Fibroblast of peridontal ligament (primary cell): ENCODE measurements around the gene GALNT17.
"Not testable (repeated sequence)": the region's sequence is repeated elsewhere in the genome, so short reads cannot be mapped to it uniquely, and the experiment has no call there.

ENCODE experiments used
- DNase-seq: peaks from one replicate; pipeline ENCODE4 v3.0.0-alpha.2; 2010; ENCODE audit errors: extremely low read depth

The GALNT17 gene

DNA sequence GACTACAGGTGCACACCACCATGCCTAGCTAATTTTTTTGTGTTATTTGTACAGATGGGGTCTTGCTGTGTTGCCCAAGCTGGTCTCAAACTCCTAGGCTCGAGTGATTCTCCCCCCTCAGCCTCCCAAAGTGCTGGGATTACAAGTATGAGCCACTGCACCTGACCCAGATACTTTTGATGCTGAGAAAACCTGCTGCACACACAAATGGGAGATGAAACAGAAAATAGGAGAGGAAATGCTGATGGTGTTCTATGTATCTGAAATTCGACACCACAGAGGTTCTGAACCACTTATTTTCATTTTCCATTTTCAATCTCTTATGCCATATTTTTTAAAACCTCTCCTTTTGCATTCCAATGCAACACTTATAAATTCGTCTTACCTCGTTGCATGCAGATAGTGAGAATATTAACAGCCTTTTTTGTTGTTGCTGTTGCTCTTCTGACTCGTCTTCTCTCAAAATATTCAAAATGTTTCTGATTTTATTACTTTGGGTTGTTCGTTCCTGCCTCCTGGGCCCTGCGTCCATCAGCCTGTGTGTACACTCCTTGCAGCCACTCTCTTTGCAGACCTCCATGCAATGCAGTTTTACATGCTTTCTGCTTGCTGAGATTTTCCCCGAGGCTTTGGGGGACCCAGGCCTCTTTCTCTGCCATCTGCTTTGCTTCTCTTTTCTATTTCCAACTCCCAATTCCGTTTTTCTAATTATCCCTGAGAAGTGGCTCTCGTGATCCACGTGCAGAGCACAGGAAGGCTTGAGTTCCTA lies 556.1 kb downstream of the GALNT17 start:
- no peak for DNase-seq

DNA sequence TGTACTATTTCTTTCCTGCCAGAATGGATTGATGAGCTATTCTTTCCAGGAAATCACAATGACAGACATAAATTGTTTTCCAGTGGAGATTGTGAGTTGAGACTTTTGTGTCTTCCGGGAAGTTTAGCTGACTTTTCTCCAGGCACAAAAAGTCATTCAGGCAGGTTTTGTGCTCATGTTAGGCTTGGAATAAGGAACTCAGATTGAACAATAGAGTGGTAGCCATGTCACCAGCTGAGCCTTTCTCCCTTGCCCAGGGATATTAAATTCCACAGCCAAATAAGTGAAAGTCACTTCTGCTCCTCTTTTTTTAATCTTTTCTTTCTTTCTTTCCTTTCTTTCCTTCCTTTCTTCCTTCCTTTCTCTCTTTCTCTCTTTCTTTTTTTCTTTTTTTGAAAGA lies 559.6 kb downstream of the GALNT17 start:
- DNase-seq = no peak

DNA sequence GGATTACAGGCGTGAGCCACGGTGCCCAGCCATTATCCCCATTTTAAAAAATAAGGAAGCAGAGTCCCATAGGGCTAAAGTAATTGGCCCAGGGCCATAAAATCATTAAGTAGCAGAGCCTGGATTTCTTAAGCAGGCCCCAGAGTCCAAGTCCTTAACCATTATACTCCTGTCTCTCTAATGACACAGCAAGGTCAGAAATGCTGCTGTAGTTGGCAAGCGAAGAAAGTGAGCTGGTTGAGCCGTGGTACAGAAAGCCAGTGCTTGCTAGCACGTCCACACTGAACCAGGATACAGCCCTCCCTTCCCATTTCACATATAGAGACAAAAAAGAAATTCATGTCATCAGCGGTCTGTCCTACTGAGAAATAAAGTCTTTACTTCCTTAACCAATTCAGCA lies 562.7 kb downstream of the GALNT17 start:
- DNase-seq = no peak

DNA sequence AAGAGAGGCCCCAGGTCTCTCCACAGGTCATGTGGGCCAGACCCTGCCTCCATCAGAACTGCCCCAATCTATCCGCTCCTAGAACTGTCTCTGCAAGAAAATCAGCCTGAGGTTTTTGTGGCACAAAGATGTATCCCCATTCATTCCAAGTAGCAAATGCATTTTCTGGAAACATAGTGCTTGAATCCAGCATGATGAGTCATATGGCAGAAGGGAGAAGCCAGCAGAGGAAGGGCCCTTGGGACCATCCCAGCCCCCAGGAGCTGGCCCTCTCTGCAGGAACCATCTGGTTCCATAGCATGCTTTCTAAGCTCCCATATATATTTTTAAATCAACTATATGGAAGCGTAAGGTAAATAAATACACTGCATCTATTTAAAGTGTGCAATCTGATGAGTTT lies 563.2 kb downstream of the GALNT17 start:
- no peak for DNase-seq

DNA sequence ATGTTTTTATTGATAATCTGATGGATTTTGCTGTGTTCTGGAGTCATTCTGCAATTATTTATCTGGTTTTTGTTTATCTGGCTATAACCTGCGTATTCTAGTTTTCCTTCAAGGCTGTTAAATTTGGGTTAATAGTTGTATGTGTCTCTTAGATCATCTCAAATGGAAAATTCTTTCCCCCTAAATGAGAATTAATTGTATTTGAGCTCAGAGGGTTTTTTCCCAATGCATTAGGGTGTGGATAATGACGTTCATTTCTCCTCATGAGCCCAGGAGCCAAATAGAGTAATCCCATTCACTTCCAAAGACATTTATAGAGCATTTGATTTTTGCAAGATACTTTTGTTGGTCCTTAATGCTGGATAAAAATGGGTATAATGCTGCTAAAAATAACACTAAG lies 564.6 kb downstream of the GALNT17 start:
- DNase-seq = no peak

DNA sequence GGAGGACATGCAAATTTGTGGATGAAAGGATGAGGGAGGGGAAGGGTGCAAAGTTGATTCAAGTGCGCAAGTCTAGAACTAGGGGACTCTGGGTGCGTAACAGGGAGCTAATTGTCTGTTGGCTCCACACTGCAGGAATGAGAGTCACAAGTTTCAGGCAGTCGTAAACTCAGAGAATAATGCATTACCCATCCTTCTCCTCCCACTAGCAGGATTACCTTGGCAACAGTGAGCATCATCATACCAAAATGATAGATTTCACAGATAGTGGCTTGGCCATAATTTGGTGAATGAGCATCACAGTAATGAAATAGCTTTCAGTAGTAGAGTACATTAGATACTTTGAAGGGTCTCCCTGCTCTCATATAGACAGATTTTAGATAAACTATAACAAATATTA lies 565.5 kb downstream of the GALNT17 start:
- DNase-seq = no peak

DNA sequence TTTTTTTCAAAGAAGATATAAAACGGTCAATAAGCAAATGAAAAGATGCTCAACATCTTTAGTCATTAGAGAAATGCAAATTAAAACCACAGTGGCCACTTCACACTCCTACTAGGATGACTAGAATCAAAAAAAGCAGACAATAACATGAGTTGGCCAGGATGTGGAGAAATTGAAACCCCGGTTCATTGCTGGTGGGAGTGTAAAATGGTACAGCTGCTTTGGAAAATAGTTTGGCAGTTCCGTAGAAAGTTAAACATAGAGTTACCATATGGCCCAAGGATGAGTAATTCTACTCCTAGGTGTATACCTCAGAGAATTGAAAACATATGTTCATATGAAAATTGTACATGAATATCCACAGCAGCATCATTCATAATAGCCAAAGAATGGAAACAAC lies 573.3 kb downstream of the GALNT17 start:
- no peak for DNase-seq

DNA sequence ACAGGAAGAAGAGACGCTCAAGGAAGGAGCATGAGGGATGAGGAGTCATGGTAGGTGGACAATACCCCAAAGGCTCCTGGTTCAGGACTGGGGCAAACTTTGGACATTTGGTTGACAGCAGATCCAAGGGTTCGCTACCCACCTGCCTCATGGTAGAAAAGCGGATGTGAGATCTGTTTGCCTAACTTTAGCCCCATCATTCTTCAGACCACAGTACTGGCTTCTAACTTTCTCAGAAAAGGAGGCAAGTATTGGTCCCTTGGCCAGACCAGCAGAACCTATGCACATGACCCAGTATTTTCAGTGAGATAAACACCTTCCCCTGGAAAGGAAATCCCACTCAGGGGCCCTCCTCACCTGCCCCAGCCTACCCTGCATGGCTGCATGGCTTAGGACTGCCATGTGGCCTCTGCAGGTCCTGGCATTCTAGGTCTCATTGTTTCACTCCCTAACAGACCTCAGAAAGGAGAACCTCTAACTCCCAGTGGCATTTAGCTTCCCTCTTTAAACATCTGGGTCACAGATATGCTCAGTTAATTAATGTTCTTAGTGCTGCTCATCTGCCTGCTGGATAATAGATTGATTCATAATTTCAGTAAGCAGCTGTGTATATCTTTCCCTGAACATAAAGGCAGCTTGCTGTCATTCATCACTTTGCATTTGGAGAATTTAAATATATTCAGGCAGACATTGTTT lies 574.1 kb downstream of the GALNT17 start:
- DNase-seq = no peak

DNA sequence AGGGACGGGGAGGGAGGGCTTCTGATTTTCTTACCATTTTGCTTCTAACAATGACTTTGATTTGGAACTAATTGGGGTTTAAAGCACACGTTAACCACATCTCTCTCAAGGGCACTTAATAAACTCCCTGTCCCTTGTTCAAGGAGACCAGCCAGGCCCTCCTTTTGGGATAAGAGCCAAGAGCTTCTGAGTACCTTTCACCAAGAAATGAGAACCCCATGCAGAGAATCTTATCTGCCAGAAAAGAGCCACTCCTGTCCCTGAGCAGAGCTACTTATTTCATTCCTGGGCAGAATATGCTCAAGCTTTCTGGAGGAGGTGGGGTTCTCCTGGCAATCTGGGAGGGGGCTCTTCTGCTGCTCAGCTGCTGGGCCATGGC lies 574.6 kb downstream of the GALNT17 start:
- no peak for DNase-seq

DNA sequence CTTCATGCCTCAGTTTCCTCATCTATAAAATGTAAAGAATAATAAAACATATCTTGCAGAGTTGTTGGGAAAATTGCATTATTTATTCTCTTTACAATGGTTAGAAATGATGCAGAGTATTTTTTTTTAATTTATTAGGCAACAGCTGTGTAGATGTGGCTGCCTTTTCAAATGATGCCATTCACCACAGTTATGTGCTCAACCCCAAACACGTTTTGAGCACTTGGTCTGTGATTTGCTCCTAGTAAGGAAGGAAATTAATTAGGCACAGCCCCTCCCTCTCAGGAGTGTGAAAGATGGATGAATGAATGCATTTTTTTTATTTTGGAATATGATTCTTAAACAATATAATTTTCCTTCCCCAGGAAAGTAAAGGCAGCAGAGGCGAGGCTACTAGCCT lies 575.1 kb downstream of the GALNT17 start:
- DNase-seq = no peak

DNA sequence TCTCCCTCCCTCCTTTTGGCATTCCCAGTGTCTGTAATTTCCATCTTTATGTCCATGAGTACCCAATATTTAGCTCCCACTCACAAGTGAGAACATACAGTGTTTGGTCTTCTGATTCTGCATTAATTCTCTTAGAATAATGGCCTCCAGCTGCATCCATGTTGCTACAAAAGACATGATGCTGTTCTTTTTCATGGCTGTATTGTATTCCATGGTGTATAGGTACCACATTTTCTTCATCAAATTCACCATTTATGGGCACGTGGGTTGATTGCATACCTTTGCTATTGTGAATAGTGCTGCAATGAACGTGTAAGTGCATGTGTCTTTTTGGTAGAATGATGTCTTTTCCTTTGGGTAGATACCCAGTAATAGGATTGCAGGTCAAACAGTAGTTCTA lies 576.8 kb downstream of the GALNT17 start:
- DNase-seq = no peak

DNA sequence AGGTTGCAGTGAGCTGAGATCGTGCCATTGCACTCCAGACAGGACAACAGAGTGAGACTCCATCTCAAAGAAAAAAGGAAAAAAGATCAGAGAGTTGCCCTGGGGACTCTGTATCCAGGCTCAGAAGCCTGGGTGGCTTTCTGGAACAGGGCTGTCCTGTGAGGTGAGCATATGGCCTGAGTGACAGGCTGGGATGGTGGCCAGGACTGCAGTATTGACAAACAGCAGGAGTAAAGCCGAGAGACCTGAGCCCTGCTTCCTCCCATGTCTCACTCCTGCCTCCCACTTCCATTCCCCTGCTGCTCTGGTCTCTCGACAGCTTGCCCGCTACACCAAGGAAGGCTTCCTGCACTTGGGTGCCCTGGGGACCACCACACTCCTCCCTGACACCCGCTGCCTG lies 578.5 kb downstream of the GALNT17 start:
- no peak for DNase-seq

DNA sequence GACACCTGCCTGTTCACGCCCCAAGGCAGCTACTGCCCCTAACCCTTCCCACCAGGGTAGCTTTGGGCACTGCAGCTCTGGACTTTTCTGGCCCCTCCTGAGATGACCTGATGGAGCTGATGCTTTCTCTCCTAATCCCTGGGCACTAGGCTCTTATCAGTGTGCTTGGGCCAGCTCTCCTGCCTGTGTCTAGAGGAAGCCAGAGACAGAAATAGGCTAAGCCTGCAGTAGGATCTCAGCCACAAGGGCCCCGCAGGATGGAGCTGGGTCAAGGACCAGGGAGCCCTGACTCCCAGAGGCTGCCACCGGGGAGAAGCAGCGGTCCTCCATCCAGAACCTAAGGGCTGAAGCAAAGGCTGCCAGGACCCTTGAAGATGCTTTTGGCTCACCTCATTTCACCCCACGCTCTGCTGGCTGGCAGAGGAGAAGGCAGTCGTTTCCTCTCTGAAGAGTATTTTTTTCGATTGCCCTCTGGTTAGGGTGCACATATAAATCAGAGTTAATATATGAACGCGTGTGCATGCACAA lies 580.8 kb downstream of the GALNT17 start:
- no peak for DNase-seq

DNA sequence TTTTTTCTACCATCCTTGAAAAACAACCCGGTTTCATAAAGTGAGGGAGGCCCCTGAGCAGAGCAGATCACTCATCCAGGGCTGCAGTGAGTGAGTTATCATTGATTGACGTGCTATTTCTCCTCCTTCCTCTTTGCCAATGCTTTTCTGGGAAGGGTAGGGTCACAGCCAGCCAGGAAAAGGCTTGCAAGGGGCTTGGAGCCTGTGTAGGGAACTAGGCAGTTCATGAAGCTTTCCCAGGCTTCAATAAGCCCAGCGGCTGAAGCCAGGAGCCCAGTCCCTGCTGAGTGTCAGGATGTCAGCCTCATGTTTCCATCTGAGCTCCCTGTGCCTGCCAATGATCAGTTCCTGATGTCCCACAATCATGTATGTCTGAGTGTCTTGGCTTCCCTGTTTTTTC lies 584.7 kb downstream of the GALNT17 start:
- DNase-seq = no peak

DNA sequence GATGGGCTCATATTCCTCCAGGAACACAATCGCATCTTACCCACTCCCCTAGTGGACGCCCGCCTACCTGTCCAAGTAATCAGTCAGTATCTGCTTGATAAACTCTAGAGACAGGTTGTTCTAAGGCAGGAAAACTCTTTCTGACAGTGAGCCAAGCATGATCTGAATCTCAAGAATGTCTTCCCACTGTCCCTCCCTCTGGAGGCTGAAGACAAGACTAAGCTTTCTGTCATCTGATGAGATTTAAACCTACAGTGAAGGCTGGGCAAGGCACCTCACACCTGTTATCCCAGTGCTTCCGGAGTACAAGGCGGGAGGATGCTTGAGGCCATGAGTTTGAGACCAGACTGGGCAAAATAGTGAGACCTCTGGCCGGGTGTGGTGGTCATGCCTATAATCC lies 586.6 kb downstream of the GALNT17 start:
- DNase-seq = no peak

DNA sequence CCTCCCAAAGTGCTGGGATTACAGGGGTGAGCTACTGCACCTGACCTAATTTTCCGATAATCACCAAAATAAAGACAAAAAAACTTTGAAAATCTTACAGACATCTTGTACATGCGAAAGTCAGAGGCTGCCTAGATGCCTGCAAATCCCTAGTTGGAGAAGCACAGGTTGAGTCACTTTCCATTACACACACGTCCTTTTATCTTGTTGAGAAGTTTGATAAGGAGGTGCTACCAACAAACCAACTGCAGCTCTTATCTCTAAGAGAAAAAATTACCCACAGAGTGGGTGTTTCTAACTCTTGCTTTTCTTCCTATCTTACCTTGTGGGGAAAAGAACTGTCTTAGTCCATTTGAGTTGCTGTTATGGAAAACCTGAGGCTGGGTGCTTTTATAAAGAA lies 589.8 kb downstream of the GALNT17 start:
- no peak for DNase-seq

DNA sequence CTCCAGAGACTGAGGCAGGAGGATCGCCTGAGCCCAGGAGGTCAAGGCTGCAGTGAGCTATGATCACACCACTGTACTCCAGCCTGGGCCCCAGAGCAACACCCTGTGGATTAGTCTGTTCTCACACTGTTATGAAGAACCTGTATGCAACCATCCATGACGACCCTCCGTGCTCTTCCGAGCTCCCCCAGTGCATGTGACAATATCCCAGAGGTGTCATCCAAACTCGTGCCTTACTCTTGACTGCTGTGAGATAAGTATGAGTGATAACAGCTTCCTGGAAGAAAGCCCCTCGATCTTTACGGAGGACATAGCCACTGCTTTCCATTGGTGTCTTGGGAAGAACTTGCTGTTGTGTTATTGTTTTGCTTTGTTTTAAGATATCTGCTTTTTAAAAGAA lies 591.9 kb downstream of the GALNT17 start:
- no peak for DNase-seq

DNA sequence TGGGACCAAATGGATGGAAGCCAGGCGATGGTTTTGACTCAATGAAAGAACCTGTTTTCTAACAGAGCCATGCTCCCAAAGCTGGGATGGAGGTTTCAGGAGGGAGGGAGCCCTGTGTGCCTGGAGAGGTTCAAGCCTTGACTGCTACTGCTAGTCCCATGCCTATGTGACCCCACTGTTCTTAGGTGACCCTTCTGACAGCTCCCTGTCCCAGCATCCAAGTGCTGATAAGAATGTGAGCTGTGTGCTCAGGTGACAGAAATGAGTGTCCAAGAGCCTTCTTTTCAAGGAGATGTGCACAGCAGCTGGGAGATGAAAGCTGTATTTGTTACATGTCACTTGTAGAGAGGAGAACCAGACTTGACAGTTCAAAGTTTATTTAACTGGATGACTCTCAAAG lies 595.4 kb downstream of the GALNT17 start:
- DNase-seq = no peak

DNA sequence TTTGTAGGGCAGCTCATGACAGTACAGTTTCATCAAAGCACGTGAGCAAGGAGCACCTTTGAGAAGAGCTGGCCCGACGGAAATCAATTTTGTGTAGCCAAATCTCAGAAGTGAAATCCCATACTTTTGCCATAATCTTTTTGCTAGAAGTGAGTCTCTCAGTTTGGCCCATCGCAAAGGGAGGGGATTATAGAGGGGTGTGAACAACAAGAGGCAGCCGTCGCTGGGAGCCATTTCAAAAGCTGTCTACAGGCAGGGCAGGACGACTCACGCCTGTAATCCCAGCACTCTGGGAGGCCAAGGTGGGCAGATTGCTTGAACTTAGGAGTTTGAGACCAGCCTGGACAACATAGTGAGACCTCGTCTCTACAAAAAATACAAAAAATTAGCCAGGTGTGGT lies 599.8 kb downstream of the GALNT17 start:
- no peak for DNase-seq

DNA sequence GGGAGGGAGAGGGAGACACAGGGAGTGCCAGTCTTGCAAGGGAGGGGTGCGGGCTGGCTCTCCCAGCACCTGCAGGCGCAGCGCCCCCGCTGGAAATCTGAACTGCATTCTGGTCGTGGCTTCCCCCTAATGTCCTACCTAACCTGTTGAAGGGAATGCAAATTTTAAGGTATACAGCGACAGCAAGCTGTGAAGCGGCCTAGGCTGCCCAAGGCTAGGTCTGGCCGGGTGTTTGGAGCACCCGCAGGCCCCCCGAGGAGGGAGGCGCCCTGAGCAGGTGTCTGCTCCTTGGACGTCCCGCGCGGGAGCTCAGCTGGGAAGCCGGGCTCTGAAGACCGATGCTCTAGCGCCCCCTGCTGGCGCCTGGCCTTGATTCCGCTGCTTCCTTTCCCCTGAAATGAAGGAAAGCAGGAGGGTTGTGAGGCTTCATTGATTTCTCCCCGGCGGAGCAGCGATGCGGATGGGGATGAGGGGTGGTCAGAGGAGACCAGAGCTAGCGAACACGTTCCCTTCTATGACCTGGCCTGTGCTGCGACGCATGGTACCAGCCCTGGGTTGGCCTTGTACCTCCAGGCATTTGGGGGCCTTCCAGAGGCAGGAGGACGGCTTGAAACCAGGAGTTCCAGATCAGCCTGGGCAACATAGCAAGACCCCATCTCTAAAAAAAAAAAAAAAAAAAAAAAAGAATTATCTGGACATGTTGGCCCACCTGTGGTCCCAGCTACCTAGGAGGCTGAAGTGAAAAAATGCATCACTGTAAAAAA lies 601.3 kb downstream of the GALNT17 start:
- peak; percentile 38 for DNase-seq

DNA sequence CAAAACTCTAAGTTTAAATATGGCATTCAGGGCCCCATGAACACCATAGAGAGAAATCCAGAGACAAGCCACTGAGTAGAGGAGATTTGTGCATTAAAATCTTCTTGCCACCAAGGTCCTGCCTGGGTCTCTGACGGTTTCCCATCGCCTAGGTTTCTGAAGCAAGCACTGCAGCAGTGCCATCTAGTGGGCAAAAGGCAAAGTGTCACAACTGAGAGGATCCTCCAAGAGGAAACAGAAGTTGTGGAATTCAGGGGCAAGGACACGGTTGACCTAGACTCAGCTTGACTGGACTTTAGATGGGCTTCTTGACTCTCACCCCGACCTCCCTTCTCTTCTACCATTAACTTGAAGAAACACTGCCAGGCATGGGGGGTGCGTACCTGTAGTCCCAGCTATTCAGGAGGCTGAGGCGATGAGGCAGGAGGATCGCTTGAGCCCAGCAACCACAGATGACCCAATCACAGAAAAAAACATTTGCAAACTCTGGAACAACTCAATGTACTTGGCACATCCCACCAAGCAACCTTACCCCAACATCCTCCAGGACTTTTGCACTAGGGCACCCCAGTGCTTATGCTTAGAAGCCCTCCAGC lies 604.1 kb downstream of the GALNT17 start:
- peak; percentile 59 for DNase-seq

DNA sequence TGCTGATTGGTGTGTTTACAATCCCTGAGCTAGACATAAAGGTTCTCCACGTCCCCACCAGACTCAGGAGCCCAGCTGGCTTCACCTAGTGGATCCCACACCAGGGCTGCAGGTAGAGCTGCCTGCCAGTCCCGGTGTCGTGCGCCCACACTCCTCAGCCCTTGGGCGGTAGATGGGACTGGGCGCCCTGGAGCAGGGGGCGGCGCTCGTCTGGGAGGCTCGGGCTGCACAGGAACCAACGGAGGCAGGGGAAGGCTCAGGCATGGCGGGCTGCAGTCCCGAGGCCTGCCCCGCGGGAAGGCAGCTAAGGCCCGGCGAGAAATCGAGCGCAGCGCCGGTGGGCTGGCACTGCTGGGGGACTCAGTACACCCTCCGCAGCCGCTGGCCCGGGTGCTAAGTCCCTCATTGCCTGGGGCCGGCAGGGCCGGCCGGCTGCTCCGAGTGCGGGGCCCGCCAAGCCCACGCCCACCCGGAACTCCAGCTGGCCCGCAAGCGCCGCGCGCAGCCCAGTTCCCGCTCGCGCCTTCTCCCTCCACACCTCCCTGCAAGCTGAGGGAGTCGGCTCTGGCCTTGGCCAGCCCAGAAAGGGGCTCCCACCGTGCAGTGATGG lies 606.1 kb downstream of the GALNT17 start:
- not testable (repeated sequence) for DNase-seq
